GM19324 (cell line): Measurements from ENCODE around the gene TFAP2B.

Experiments
- ATAC-seq: cut with Tn5 transposase; IDR thresholded peaks from one replicate; pipeline ENCODE4 v1.9.1; 2021; ENCODE audit warnings: mild to moderate bottlenecking, moderate library complexity; ENCODE audit not compliant: unreplicated experiment, low FRiP score

TFAP2B gene

DNA sequence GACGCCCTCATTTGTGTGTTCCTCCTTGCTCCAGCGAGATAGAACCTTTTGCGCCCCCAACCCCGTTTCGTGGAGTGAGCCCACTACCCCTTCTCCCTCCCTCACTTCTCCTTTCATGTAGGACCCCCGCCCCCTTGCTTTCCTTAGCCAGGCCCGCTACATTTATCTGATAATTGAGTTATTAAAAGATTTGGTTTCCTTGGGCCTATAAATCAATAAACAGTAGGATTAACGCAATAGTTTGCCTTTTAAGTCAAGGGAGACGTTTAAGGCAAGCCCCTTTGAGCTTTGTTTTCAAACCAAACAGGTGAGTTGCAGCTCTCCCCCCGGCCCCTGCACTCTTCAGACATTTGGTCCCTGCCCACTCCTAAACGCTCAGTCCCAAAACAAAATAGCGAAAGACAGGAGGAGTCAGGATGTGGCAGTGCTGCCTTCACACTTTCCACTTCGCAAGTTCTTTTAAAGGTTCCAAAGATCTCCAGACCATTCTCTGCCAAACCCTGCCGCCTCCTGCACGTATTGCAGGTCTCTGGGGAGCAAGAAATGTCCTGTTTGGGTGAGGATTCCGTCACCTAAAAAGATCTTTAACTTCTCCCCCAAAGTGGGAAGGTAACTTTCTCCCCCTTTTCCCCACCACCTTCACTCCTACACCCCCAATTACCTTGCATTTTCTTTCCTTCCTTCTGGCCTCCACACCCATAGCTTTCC, 27.6 kb downstream of the TFAP2B start:
- ATAC-seq, result no peak

DNA sequence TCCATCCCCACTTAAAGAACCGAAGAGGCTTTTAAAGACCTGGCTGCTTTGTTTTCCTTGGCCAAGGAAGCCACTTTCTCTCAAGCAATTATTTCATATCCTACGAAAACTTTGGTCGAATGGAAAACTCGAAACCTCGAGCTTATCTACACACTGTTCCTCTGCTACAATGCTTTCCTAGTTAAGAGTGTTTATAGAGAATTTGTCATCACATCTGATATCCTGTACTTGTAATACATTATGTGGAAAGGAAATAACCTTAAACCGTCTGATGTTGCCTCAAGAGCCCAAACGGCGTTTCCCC, 28.1 kb downstream of the TFAP2B start:
- ATAC-seq, result no peak

DNA sequence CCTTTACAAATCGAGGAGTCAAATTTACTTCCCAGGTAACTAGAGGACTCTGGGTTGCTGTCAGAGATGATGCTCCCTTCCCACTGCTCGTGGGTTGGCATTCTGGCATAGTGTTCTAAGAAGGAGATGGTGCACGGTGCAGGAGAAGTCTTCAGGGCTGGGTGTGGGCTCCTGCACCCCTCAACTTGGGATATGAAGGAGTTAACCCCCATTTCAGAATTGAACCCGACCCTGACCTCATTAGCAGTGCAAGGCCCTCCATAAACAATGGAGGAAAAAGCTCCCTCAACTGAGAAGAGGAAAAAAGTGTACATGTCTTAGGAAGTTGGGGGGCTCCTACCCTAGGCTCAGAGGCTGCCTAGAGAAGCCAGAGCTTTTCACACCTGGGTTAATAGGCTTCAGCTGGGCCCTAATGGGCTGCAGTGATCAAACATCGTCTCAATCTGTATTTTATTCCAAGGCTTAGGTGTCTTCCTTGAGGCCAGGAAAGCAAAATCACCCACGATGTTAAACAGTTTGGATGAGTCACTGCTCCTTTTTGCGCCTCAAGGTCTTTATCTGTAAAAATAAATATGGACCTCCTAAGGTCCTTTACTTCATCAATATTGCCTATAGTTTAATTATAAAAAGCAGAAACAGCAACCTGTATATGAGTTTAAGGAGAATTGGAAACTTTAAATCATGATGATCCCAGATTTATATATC, 29.4 kb downstream of the TFAP2B start:
- ATAC-seq, result no peak

DNA sequence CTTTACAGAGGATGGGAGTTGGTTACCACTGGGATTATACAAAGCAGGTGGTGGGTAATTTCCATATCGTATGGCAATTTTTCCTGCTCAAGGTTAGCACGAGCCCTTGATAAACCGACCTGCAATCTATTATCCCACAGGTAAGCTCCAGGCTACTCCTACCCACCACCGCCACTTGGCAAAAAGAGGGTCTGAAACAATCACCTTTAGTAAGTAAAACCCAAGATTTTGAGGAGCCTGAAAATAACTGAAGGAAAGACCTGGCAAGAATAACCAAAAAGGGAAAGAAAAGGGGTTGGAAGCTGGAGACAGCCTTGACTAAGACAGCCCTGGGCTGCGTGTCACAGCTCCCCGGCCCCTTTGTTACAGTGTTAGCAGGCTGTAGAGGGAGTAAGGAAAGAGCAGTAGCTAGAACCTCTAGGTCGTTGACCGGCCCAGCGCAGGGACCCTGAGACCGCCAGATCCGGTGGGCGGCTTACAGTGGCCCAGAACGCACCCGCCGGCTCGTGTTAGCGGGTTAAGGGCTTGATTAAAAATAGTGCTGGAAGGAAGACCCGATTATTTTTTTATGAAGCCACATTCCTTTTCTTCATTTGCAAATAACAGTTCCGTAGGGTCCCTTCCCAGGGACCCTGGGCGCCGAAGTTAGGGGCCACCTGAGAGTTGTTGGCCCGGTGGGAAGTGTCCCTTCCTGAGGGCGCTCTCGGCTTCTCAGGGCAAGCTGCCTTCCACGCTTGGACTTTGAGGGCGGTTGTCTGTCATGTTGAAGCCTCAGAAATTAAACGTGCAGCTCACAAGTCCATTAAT, 30.5 kb downstream of the TFAP2B start:
- ATAC-seq, result no peak

DNA sequence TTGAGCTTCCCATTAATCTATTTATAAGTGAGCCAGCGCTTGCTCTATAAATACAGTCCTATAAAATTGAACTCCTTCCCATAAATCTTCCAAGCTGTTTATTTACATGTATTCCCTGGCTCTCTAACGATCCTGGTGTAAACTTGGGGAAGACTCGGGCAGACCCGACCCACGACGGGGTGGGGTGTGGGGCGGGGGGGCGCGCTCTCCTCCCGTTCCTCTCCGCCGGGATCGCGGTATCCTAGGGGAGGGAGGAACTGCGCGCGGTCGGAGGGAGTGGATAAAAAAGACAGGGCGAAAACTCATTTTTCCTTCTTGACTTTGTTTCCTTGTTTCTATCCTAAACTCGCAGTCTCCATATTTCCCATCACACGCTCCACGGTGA, 31.1 kb downstream of the TFAP2B start:
- ATAC-seq, result no peak

- no peak for ATAC-seq
Measured at GRCh38 chr6:50850223-50851048, 31.8 kb downstream of the TFAP2B start.

DNA sequence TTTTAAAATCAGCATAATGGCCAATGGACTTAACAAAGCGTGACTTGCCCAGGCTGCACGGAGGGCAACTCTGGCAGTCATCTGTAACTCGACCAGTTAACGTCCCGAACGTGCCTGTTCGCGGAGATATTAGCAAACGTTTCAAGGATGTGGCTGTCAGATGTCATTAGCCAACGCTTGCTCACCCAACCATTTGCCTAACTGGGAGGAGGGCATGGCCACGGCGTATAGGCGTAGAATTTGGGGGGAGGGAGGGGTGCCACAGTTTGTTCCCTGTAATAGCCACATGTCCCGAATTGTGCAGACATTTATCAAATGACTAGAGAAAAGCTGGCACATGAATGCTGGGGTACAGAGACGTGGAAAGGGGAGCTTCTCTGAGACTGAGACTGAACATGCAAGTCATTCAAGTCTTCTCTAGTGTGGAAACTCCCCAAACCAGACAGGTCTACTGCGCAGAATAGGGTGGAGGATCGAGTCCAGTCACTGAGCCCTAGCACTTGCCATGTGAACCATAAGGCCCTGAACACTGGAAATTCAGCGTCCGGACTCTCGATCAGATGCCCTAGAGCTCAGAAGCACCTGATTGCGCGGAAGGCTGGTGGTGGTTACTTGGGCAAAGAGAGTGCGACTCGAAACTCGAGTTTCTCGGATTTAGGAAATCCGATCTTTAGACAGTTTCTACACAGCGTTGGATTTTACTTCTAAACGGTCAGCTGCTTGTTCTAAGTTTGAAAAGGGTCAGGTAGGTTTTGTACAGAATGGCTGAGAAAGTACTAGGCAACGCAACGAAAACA, 32.6 kb downstream of the TFAP2B start:
- ATAC-seq, result no peak

DNA sequence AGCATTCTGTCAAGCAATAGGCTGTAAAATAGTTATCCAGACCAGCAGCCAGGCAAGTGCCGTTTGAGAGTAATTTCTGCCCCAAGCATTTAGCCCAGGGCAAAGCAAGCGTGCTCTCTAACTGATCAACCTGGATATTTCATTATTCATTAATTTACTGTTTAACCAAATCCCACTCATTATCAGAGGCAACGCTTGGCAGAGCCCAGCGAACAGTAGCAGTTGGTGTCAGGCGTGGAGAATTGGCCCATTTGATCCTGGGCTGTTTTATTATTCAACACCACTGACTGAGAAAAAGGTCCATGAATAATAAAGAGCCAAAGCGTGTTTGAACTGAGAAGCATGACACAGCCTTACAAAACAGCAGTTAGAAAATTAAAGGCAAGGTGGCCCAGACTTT, 35.3 kb downstream of the TFAP2B start:
- no peak for ATAC-seq

DNA sequence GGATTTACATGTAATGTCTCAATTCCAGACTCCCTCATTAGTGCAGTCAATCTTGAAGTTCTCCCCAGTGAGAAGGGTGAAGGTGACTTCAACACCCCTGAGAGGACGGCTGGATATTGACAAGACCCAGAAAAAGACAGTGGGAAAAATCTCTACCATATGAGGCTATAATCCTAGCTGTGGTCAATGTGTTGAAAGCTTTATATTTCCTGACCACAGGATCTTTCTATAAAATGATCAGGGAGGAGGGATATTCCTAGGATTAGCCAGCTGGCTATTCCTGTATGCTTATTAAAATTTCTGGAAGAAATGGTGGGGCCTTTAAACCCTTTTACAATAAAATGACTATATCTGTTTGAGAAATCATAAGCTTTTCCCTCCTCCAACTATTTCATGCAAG, 43.0 kb downstream of the TFAP2B start:
- no peak for ATAC-seq

DNA sequence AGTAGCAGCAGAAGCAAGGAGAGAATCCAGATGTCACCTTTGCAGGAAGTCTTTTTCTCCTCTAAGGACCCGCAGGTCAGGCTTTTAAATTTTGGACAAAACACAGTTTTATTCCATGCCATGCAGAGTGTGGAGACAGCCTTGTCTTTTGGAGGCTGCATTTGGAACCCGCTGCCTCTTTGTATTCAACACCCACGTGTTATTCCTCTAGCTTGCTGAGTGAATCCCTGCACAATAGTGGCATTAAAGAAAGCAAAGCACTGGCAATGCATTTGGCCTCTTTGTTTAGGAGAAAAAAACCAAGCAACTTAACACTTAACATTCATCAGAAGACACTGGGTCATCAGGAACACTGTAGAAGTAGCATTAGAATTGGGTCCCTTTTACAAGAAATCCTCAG, 43.5 kb downstream of the TFAP2B start:
- ATAC-seq, result no peak

DNA sequence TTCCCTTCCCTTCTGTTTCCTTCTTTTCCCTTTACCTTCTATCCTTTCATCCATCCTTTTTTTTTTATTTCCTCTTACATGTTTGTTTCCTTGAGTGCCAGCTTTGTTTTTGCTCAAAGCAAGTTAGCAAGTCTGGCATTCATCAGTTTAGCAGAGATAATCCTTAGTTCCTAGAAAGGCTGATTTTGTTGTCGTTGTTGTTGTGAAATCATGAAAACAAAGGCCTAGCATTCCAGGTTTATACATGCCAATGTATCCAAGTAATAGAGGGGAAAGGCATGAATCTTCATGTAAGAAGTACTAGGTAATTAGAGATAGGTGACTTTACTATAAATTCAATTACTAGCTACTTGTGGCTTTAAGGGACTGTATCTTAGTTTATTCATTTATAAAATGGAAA, 45.9 kb downstream of the TFAP2B start:
- no peak for ATAC-seq

DNA sequence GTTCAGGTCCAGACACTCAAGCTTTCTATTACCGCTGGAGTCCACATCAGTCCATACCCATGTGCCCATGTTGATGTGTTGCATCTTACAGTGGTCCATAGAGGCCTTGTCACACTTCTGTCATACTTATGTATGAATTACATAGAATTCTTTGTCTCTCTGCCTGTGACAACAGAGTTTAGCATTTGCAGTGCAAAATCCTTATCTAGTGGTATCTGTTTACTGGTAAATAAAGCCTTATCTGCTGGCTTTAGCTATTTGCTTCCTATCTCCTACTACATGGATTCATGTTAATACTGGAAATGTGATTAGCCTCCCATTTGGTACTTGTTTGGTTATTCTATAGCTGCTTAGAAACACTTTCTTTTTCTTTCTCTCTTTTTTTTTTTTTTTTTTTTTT, 49.8 kb downstream of the TFAP2B start:
- ATAC-seq, result no peak

- ATAC-seq, result no peak
Measured at GRCh38 chr6:50873167-50873566, 54.5 kb downstream of the TFAP2B start.

DNA sequence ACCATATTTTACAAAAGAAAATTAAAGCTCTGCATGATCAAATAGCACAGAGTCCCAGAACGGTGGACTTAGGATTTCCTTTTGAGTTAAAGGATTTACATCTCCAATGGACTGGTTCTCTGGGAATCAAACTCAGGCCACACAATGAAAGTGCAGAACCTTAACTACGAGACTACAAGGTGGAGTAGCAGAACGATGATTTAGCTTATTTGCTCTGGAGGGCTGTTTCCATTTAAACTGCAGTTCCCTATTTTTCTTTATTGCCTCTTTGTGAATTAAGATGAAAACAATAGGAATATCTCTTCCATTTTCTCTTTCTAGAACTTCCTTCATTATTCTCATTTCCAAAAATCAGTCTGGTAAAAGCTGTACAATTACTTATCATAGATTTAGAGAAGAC, 65.7 kb downstream of the TFAP2B start:
- no peak for ATAC-seq

- ATAC-seq, result no peak
Measured at GRCh38 chr6:50887112-50887511, 68.4 kb downstream of the TFAP2B start.

GRCh38 chr6:50889497-50889896, 70.8 kb downstream of the TFAP2B start:
- ATAC-seq, result no peak

DNA sequence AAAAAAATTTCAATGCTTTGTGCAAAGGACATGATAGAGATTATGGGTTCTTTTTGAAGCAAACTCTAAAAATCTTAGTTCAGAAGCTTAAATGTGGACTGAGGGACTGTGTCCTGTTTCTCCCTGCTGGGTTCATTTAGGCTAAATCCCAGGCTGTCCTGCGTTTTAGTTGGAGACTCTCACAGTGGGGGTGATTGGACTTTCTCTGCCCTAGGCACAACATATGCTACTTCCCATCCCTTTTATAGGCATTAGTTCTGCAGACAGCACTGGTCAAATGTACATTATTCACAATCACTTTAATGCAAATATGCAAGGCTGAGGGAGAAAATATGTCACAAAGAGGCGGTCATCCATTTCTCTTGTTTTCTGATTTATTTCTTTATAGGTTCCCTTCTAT, 71.3 kb downstream of the TFAP2B start:
- no peak for ATAC-seq

DNA sequence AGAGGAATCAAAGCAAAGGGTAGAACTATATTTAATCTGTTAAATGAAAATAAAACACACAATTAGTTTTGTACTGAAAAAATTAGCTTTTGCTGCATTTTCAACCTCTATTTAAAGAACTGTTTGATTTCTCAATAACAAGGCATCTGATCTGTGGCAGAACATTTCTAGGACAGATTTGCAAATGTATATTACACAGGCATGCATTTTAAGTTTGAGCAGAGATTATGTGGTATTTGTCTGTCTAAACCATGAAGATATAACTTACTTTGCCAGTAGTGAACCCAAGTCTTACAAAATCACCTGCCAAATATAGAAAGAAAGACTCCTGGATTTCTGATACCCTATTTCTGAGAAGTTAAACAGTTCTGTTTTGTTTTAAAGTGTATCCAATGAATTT, 71.9 kb downstream of the TFAP2B start:
- ATAC-seq, result no peak

- ATAC-seq, result no peak
Measured at GRCh38 chr6:50891290-50891689, 72.6 kb downstream of the TFAP2B start.
